ENCODE data around the gene D2HGDH. TPM values are rescaled to one million over a fixed set of nuclear protein-coding genes. Genes with fewer than 3 reads are reported as not detected.

The D2HGDH gene
- total RNA-seq, 1 experiment from 2014 or later = 46.3 TPM

DNA sequence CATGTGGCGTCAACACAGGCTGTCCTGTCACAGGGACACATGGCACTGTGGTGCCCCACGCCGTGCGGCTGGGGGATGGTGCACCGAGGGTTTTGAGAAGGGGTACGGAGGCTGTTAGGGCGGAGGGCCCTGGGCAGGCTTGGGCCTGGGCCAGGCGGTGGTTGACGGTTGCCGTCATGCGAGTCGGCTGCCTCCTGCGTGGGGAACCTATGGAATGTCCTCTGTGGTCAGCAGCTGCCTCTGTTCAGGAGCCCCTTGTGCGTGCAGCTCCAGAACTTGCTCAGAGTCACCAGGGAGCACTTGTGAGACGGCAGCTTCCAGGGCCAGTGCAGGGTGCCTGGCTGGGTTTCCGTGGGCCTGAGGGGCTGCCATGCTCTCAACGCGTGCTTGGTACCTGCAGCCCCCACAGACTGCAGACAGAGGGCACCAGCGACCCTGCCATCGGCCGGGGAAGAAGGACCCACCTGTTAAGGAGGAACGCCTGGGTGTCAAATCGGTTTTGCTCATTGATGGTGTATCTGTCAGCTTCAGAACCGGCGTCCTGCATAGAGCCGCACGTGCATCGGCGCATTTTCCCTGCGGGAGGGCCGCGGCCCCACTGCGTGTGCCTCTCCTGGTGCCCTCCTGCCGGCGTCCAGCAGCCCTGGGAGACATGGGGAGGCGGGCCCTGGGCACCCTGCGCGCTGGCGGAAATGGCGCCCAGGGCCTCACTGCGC, 10.0 kb upstream of the D2HGDH start:
- Histone ChIP-seq H3K9me2 (ENCODE audit: insufficient read depth) (no peaks in the 10 kb centered on the region), H3K9ac (ENCODE audit: low read length) (no peak overlapping the region), H3K9me3 (ENCODE audit: control insufficient read depth in 1 of 2, insufficient read depth in 1 of 2, low read depth in 1 of 2, low read length in 2 of 2) (no peaks in the 10 kb centered on the region), H3K4me2 (ENCODE audit: low read length) (no peak overlapping the region), H3K79me2 (ENCODE audit: insufficient read depth, low read length) (no peaks in the 10 kb centered on the region), H3K36me3 (ENCODE audit: control insufficient read depth in 1 of 2, insufficient read depth in 2 of 2, low read length in 2 of 2) (peaks cover 5 to 10% of the 10 kb centered on the region in 2 experiments; a peak in 2 of 4 replicates), H4K20me1 (ENCODE audit: insufficient read depth) (no peaks in the 10 kb centered on the region), H3K27me3 (ENCODE audit: insufficient read depth, low read length) (no peaks in the 10 kb centered on the region), H3K27ac (ENCODE audit: low read depth, low read length) (no peak overlapping the region), H3K4me3 (replicated peaks in 1 of 2; ENCODE audit: low read depth in 1 of 2, low read length in 2 of 2) (no peak overlapping the region), H2AFZ (ENCODE audit: low read depth, low read length, poor library complexity, severe bottlenecking) (no peak overlapping the region), H3K4me1 (ENCODE audit: control insufficient read depth in 1 of 2, insufficient read depth in 2 of 2, low read length in 2 of 2) (no peaks in the 10 kb centered on the region)
- RAD21 ChIA-PET (ENCODE audit: low non-redundant PET in 1 of 2, low total read pairs in 2 of 2, uncharacterized antibody in 2 of 2, unreplicated experiment in 2 of 2) = no interaction called here
- CTCF ChIA-PET = interaction anchor here (1.0 kb wide), 1 partner anchor 22 kb away, joined by 3 read pairs; no protein-coding TSS in a partner anchor
- TF ChIP-seq EZH2 (IDR thresholded peaks at IDR 0.05) = no peak
- TF ChIP-seq SRF (IDR thresholded peaks at IDR 0.05; ENCODE audit: low read depth) = no peak
- TF ChIP-seq, protein P1, sequence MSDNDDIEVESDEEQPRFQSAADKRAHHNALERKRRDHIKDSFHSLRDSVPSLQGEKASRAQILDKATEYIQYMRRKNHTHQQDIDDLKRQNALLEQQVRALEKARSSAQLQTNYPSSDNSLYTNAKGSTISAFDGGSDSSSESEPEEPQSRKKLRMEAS (IDR thresholded peaks at IDR 0.05) = no peak
- TF ChIP-seq, protein P2, sequence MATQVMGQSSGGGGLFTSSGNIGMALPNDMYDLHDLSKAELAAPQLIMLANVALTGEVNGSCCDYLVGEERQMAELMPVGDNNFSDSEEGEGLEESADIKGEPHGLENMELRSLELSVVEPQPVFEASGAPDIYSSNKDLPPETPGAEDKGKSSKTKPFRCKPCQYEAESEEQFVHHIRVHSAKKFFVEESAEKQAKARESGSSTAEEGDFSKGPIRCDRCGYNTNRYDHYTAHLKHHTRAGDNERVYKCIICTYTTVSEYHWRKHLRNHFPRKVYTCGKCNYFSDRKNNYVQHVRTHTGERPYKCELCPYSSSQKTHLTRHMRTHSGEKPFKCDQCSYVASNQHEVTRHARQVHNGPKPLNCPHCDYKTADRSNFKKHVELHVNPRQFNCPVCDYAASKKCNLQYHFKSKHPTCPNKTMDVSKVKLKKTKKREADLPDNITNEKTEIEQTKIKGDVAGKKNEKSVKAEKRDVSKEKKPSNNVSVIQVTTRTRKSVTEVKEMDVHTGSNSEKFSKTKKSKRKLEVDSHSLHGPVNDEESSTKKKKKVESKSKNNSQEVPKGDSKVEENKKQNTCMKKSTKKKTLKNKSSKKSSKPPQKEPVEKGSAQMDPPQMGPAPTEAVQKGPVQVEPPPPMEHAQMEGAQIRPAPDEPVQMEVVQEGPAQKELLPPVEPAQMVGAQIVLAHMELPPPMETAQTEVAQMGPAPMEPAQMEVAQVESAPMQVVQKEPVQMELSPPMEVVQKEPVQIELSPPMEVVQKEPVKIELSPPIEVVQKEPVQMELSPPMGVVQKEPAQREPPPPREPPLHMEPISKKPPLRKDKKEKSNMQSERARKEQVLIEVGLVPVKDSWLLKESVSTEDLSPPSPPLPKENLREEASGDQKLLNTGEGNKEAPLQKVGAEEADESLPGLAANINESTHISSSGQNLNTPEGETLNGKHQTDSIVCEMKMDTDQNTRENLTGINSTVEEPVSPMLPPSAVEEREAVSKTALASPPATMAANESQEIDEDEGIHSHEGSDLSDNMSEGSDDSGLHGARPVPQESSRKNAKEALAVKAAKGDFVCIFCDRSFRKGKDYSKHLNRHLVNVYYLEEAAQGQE (IDR thresholded peaks at IDR 0.05; ENCODE audit: low read depth) = no peak
- no peak for TF ChIP-seq SP1 (IDR thresholded peaks at IDR 0.05; ENCODE audit: low read depth)
- no peak for TF ChIP-seq FOSL1 (IDR thresholded peaks at IDR 0.05; ENCODE audit: low read depth)
- peak; percentile 55 for TF ChIP-seq RAD21 (IDR thresholded peaks at IDR 0.05; ENCODE audit: low read depth)
- no peak for TF ChIP-seq TCF7L2 (IDR thresholded peaks at IDR 0.05; ENCODE audit: borderline replicate concordance, extremely low read depth, insufficient read depth, insufficient read length)
- TF ChIP-seq, protein P3, sequence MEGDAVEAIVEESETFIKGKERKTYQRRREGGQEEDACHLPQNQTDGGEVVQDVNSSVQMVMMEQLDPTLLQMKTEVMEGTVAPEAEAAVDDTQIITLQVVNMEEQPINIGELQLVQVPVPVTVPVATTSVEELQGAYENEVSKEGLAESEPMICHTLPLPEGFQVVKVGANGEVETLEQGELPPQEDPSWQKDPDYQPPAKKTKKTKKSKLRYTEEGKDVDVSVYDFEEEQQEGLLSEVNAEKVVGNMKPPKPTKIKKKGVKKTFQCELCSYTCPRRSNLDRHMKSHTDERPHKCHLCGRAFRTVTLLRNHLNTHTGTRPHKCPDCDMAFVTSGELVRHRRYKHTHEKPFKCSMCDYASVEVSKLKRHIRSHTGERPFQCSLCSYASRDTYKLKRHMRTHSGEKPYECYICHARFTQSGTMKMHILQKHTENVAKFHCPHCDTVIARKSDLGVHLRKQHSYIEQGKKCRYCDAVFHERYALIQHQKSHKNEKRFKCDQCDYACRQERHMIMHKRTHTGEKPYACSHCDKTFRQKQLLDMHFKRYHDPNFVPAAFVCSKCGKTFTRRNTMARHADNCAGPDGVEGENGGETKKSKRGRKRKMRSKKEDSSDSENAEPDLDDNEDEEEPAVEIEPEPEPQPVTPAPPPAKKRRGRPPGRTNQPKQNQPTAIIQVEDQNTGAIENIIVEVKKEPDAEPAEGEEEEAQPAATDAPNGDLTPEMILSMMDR (IDR thresholded peaks at IDR 0.05 in 2 of 3, conservative IDR thresholded peaks at IDR 0.05 in 1 of 3; ENCODE audit: borderline replicate concordance in 1 of 3, insufficient read depth in 1 of 3, low read depth in 2 of 3, low read length in 2 of 3) = peak in 2 of 3 experiments; percentile 42 to 55; a peak in 4 of 6 replicates
- intact Hi-C loops (cut with micrococcal nuclease) = no loop called here
- no TSS peak for BruUV-seq (replicated peaks)
- POLR2A ChIA-PET = no interaction called here
- ATAC-seq = peak; percentile 57
- DNase-seq (ENCODE audit: low read depth, low spot score) = no peak
